ENCODE measurements around the gene ADARB2.

DNA sequence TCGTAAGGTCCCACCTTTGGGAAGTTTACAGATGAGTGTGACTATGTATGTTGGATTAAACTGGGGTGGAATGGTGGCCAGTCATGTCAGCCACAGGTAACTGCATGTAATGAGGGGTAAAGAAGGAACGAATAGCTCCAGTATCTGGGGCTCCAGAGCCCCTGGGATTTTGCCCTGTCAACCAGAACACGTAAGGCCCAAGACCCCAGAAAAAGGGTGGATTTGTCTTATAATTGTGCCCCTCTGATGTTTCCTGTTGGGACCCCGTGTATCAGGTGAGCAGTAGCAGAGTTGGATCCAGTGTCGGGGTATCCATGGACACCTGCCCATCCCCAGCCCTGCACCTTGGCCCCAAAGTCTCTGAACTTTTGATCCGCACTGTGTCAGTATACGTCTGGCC, 76.9 kb downstream of the ADARB2 start:
- TF ChIP-seq, protein P1, sequence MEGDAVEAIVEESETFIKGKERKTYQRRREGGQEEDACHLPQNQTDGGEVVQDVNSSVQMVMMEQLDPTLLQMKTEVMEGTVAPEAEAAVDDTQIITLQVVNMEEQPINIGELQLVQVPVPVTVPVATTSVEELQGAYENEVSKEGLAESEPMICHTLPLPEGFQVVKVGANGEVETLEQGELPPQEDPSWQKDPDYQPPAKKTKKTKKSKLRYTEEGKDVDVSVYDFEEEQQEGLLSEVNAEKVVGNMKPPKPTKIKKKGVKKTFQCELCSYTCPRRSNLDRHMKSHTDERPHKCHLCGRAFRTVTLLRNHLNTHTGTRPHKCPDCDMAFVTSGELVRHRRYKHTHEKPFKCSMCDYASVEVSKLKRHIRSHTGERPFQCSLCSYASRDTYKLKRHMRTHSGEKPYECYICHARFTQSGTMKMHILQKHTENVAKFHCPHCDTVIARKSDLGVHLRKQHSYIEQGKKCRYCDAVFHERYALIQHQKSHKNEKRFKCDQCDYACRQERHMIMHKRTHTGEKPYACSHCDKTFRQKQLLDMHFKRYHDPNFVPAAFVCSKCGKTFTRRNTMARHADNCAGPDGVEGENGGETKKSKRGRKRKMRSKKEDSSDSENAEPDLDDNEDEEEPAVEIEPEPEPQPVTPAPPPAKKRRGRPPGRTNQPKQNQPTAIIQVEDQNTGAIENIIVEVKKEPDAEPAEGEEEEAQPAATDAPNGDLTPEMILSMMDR (IDR thresholded peaks at IDR 0.05): no peak
- no peak for TF ChIP-seq POLR2A (IDR thresholded peaks at IDR 0.05)
